Erythroblast (primary cell): ENCODE measurements around the gene SSR1.

Source experiments
- GATA1 ChIP-seq: IDR thresholded peaks from 2 replicates; pipeline ENCODE4 v1.6.1; 2011; ENCODE audit warnings: low read depth, mild to moderate bottlenecking, control low read depth, low read length, moderate library complexity
- POLR2A ChIP-seq: IDR thresholded peaks from 2 replicates; pipeline ENCODE4 v1.6.1; 2011; ENCODE audit warnings: mild to moderate bottlenecking, low read length

DNA sequence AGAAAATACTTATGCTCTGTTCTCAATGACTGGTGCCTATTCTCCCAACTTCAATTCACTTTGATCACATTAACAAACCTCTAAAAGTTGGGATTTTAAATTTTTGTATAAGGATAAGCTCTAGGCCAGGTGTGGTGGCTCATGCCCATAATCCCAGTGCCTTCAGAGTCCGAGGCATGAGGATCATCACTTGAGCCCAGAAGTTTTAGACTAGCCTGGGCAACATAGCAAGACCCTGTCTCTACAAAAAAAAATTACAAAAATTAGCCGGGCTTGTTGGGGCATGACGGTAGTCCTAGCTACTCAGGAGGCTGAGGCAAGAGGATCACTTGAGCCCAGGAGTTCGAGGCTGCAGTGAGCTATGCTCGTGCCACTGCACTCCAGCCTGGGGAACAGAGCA, 3.9 kb downstream of the SSR1 start:
- TF ChIP-seq POLR2A: no peak
- TF ChIP-seq GATA1: no peak
